C4-2B (cell line): ENCODE data around the gene HRH2.

Experiments
- CTCF ChIP-seq: fragments of 450-650 bp; conservative IDR thresholded peaks from 2 replicates; pipeline ENCODE4 v1.5.1; 2017; ENCODE audit warnings: mild to moderate bottlenecking
- ZFX ChIP-seq: fragments of 450-650 bp; IDR thresholded peaks from 2 replicates; pipeline ENCODE4 v1.6.1; 2017

GRCh38 chr5:175691761-175692160 lies 33.9 kb downstream of the HRH2 start:
- TF ChIP-seq CTCF (no peak), ZFX (no peak)
